ENCODE results near the gene TBX3.

GRCh38 chr12:114667669-114668150, 16.3 kb downstream of the TBX3 start:
- no peak for TF ChIP-seq GATA2 (IDR thresholded peaks at IDR 0.05; ENCODE audit: low read depth, low read length)
- no peak for TF ChIP-seq GATA3 (IDR thresholded peaks at IDR 0.05; ENCODE audit: low read depth, low read length)

Measured in SH-SY5Y (cell line).